T1000 (cell line): Measurements from ENCODE around the gene FGD4.

Source experiments
- DNase-seq: peaks from one replicate; lab custom pipeline; 2025; ENCODE audit warnings: mixed read lengths; lab: John Stamatoyannopoulos, UW

Gene FGD4

GRCh38 chr12:32606443-32606842 is 207.1 kb downstream of the FGD4 start:
- DNase-seq: no peak

- no peak for DNase-seq
Measured at GRCh38 chr12:32609966-32610365, 210.6 kb downstream of the FGD4 start.

- no peak for DNase-seq
Measured at GRCh38 chr12:32611986-32612385, 212.6 kb downstream of the FGD4 start.

GRCh38 chr12:32612658-32613614 is 213.6 kb downstream of the FGD4 start:
- no peak for DNase-seq

- DNase-seq: no peak
Measured at GRCh38 chr12:32615441-32615840, 216.1 kb downstream of the FGD4 start.

GRCh38 chr12:32617534-32617933 is 218.2 kb downstream of the FGD4 start:
- no peak for DNase-seq

GRCh38 chr12:32618115-32618514 is 218.8 kb downstream of the FGD4 start:
- DNase-seq: no peak

GRCh38 chr12:32627976-32628375 is 228.6 kb downstream of the FGD4 start:
- no peak for DNase-seq

- no peak for DNase-seq
Measured at GRCh38 chr12:32641287-32641901, 242.0 kb downstream of the FGD4 start.

GRCh38 chr12:32644431-32644830 is 245.1 kb downstream of the FGD4 start:
- no peak for DNase-seq

GRCh38 chr12:32647275-32647674 is 247.9 kb downstream of the FGD4 start:
- no peak for DNase-seq

- no peak for DNase-seq
Measured at GRCh38 chr12:32650508-32650907, 251.2 kb downstream of the FGD4 start.

GRCh38 chr12:32651151-32651955 is 252.0 kb downstream of the FGD4 start:
- DNase-seq: no peak

- DNase-seq: no peak
Measured at GRCh38 chr12:32651956-32652210, 252.5 kb downstream of the FGD4 start.

GRCh38 chr12:32659908-32660440 is 260.6 kb downstream of the FGD4 start:
- no peak for DNase-seq

GRCh38 chr12:32661706-32662105 is 262.3 kb downstream of the FGD4 start:
- no peak for DNase-seq

GRCh38 chr12:32662665-32663064 is 263.3 kb downstream of the FGD4 start:
- no peak for DNase-seq

- no peak for DNase-seq
Measured at GRCh38 chr12:32666018-32666417, 266.7 kb downstream of the FGD4 start.

GRCh38 chr12:32669584-32669983 is 270.2 kb downstream of the FGD4 start:
- DNase-seq: no peak

GRCh38 chr12:32671930-32672780 is 272.8 kb downstream of the FGD4 start:
- DNase-seq: peak; percentile 22

- peak; percentile 91 for DNase-seq
Measured at GRCh38 chr12:32679091-32679919, 279.9 kb downstream of the FGD4 start, which contains the start of gene DNM1L. DNM1L (plus strand) TSS chr12:32679301; CDS start chr12:32679364, 63 bp downstream.
